Stomach smooth muscle (tissue), 2 donors: ENCODE measurements around the gene ELOB.

Source experiments
- H3K27ac ChIP-seq: one replicate; pipeline ENCODE4 v1.7.0; 2013; ENCODE audit warnings: mild to moderate bottlenecking, low read length, inconsistent platforms
- H3K27me3 ChIP-seq, 2 donors: one replicate each; pipeline ENCODE4 v1.7.0; 2013; ENCODE audit warnings: low read length in 2 of 2; ENCODE audit not compliant: insufficient read depth in 2 of 2, control insufficient read depth in 1 of 2
- H3K36me3 ChIP-seq, 2 donors: one replicate each; pipeline ENCODE4 v1.7.0; 2013; ENCODE audit warnings: low read length in 2 of 2; ENCODE audit not compliant: control insufficient read depth in 2 of 2, insufficient read depth in 2 of 2
- H3K4me1 ChIP-seq: one replicate; pipeline ENCODE4 v1.7.0; 2013; ENCODE audit warnings: low read length; ENCODE audit not compliant: control insufficient read depth, insufficient read depth
- H3K4me3 ChIP-seq, 2 donors: one replicate each; pipeline ENCODE4 v1.7.0; 2013; ENCODE audit warnings: low read length in 2 of 2
- H3K9ac ChIP-seq, 2 donors: one replicate each; pipeline ENCODE4 v1.7.0; 2013; ENCODE audit warnings: low read length in 2 of 2, mild to moderate bottlenecking in 1 of 2
- H3K9me3 ChIP-seq, 2 donors: one replicate each; pipeline ENCODE4 v1.7.0; 2013; ENCODE audit warnings: low read length in 2 of 2; ENCODE audit not compliant: control insufficient read depth in 2 of 2
- donor health status: healthy.
- donor health status: Pancreatic carcinoma.

Gene ELOB

DNA sequence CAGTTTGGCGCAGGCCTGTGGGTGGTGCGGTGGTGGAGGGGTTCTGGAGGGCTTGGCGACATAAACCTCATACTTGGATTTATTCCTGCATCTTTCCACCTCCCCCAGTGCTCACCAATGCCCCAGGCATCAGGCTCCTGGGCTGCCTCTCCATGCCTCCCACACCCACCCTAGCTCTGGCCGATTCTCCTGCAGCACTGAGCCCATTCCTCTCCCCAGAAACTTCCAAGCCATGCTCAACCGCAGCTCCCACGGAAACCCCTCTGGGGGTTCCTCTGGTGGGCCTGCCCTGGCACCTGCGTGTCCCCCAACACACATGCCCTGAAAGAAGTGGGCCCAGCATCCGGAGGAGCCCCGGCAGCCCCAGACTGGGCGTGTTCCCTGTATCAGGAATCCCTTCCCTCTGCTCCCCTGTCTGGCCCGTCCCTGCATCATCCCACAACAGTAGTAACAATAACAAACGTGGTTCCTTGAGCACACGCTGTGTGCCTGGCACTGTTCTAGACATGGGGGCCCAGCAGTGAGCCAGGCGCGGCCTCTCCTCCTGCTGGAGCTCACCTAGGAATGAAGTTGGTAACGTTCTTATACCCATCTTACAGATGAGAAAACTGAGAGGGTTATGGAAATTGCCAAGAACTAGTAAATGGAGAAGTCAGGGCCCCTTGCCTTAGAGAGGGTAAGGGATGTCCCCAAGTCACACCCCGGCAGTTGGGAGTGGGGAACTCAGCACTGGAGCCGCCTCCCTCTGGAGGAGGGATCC, 42.3 kb upstream of the ELOB start:
- Histone ChIP-seq H3K9me3 (no peaks in the 10 kb centered on the region), H3K27ac (no peak overlapping the region), H3K9ac (no peak overlapping the region), H3K27me3 (peaks cover 15 to 16% of the 10 kb centered on the region in 2 donors), H3K36me3 (no peaks in the 10 kb centered on the region), H3K4me3 (no peak overlapping the region), H3K4me1 (no peaks in the 10 kb centered on the region)

DNA sequence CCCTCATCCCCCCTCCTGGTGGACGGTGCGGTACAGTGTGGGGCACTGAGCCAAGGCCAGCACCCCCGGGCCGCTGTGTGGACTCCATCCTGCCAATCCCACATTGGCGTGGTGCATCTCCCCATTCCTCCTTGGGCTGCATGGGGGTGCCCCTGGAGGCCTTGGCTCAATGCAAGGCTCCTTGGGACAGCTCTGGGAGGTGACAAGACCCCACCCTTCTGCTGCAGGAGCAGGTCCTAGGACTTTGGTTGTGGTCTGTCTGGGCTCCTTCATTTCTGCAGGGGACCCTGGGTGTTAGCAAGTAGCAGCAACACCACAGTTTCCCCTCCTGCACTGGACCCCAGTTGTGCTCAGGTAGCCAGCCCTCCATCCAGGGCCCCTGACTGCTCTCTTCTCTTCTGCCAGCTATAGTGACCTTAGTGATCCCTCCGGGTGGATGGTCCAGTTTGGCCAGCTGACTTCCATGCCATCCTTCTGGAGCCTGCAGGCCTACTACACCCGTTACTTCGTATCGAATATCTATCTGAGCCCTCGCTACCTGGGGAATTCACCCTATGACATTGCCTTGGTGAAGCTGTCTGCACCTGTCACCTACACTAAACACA, 41.3 kb upstream of the ELOB start:
- Histone ChIP-seq H3K4me3 (no peak overlapping the region), H3K36me3 (no peaks in the 10 kb centered on the region), H3K27me3 (peaks cover 15 to 16% of the 10 kb centered on the region in 2 donors), H3K9me3 (no peaks in the 10 kb centered on the region), H3K27ac (no peak overlapping the region), H3K9ac (no peak overlapping the region), H3K4me1 (no peaks in the 10 kb centered on the region)

DNA sequence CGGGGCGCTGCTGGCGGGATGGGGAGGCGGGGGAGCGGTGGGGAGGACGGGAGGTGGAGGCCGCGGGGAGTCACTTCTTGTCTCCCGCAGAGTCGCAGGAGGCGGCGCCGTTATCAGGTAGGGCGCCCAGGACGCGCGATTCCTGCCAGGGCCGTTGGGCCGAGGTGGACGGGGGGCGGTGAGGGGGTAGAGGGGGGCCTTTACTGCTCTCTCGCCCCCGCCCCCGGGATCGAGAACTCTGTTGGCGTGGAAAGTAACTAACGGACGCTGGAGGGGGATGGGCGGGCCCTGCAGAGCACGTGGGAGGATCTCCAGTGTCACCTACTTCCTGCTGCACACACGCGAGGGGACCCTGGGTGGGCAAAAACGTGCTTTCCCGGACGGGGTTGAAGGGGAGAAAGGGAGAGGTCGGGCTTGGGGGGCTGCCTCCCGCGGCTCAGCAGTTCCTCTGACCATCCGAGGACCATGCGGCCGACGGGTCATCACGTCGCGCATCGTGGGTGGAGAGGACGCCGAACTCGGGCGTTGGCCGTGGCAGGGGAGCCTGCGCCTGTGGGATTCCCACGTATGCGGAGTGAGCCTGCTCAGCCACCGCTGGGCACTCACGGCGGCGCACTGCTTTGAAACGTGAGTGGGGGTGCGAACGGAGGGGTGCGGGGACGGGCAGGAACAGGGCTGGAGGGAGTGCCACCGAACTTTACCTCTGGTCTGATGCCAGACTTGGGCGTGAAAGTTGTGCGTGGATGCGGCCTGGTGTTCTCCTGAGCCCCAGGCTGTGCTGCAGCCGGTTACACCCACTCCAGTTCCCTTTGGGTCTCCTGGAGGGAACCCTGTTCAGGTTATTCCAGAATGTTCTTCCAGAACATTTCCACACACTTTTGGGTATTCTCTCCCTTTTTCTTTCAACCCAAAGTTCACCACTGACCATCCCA, 40.5 kb upstream of the ELOB start:
- H3K36me3 ChIP-seq = no peaks in the 10 kb centered on the region
- H3K27ac ChIP-seq = no peak overlapping the region
- H3K4me1 ChIP-seq = no peaks in the 10 kb centered on the region
- peaks cover 15 to 16% of the 10 kb centered on the region in 2 donors for H3K27me3 ChIP-seq
- H3K4me3 ChIP-seq = no peak overlapping the region
- H3K9me3 ChIP-seq = no peaks in the 10 kb centered on the region
- no peak overlapping the region for H3K9ac ChIP-seq

DNA sequence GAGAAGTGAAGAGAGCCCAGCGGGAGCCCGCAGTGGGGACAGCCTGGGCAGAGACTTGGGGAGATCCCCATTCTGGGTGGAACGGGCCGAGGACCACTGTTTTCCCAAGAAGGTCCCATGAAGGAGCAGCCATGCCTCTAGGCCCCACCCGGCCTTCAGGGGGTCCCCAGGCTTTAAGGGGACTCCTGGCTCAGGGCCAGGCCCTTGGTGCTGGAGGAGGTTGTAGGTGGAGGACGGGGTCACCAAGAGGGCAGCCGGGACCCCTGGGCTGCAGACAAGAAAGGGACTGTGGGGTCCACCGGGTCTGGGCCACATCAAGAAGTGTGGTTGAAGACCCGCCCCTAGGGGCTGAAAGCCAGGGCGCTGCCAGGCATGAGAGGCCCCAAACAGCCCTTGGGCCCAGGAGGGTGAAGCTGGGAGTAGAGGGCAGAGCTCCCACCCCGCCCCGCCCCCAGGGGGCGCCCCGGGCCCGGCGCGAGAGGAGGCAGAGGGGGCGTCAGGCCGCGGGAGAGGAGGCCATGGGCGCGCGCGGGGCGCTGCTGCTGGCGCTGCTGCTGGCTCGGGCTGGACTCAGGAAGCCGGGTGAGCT, 39.8 kb upstream of the ELOB start, which contains the start of gene PRSS21:
Gene PRSS21 (plus strand): TSS at position 487 of the 589 bp plus-strand sequence. CDS start 32 bp downstream, at position 519.
- no peaks in the 10 kb centered on the region for H3K36me3 ChIP-seq
- no peak within 1 kb of the TSS for H3K9ac ChIP-seq
- H3K4me3 ChIP-seq = no peak within 1 kb of the TSS
- no peaks in the 10 kb centered on the region for H3K4me1 ChIP-seq
- peaks cover 17 to 21% of the 10 kb centered on the region in 2 donors for H3K27me3 ChIP-seq
- no peaks in the 10 kb centered on the region for H3K9me3 ChIP-seq
- no peak within 1 kb of the TSS for H3K27ac ChIP-seq

DNA sequence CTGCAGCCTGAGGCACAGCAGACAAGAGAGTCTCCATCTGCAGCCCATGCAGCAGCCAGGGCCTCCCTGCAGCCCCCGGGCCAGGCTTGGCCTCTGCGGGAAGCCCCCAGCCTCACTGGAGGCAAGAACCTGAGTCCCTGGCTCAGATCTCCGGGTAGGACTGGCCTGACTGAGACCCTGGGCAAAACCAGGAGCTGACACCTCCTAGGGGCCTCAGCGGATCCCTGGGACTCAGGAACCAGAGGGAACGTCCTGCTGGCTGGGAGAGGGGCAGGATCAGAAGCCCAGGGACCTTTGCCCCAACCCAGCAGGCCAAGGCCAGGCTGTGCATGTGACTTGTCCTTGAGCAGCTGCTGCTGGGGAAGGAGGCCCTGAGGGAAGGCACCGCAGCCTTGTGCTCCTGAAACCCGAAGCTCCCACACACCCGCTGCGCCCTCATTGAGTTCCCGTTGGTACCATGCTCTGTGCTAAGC, 38.3 kb upstream of the ELOB start:
- Histone ChIP-seq H3K9ac (no peak overlapping the region), H3K9me3 (no peaks in the 10 kb centered on the region), H3K4me3 (no peak overlapping the region), H3K27ac (no peak overlapping the region), H3K27me3 (peaks cover 20 to 26% of the 10 kb centered on the region in 2 donors), H3K4me1 (no peaks in the 10 kb centered on the region), H3K36me3 (no peaks in the 10 kb centered on the region)

GRCh38 chr16:2814551-2815298, 37.6 kb upstream of the ELOB start:
- no peaks in the 10 kb centered on the region for H3K36me3 ChIP-seq
- no peaks in the 10 kb centered on the region for H3K9me3 ChIP-seq
- H3K4me1 ChIP-seq = no peaks in the 10 kb centered on the region
- H3K27ac ChIP-seq = no peak overlapping the region
- no peak overlapping the region for H3K4me3 ChIP-seq
- H3K27me3 ChIP-seq = peaks cover 20 to 23% of the 10 kb centered on the region in 2 donors
- H3K9ac ChIP-seq = no peak overlapping the region

DNA sequence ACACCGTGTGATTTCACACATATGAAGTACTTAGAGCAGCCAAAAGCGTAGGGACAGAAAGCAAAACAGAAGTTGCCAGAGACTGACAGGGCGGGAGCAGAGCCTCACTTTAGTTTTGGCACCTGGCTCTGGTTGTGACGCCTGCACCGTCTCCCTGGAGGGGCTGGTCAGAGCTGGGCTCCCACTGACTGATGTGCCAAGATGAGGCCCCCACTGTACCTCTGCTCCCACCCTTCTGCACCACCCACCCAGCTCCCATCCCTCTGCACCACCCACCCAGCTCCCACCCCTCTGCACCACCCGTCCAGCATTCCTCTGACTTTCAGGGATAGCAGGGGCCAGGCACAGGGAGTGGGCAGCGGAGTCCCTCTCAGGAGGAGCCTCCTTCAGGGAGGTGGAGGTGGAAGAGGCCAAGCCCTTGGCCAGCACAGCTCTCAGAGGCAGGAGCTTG, 36.7 kb upstream of the ELOB start:
- Histone ChIP-seq H3K36me3 (no peaks in the 10 kb centered on the region), H3K27me3 (peaks cover 16 to 18% of the 10 kb centered on the region in 2 donors)

GRCh38 chr16:2811703-2812471, 34.8 kb upstream of the ELOB start:
- no peak overlapping the region for H3K9ac ChIP-seq
- H3K4me3 ChIP-seq = no peak overlapping the region
- H3K36me3 ChIP-seq = no peaks in the 10 kb centered on the region
- H3K27ac ChIP-seq = no peak overlapping the region
- H3K9me3 ChIP-seq = no peaks in the 10 kb centered on the region
- H3K4me1 ChIP-seq = no peaks in the 10 kb centered on the region
- H3K27me3 ChIP-seq = peaks cover 17 to 19% of the 10 kb centered on the region in 2 donors

More for the DNA sequence above, 36.7 kb upstream of the ELOB start:
- no peaks in the 10 kb centered on the region for H3K9me3 ChIP-seq
- H3K4me1 ChIP-seq = no peaks in the 10 kb centered on the region
- no peak overlapping the region for H3K27ac ChIP-seq
- no peak overlapping the region for H3K9ac ChIP-seq
- H3K4me3 ChIP-seq = no peak overlapping the region

- Histone ChIP-seq H3K36me3 (no peaks in the 10 kb centered on the region), H3K27ac (no peak overlapping the region), H3K27me3 (peaks cover 15 to 19% of the 10 kb centered on the region in 2 donors), H3K4me1 (no peaks in the 10 kb centered on the region), H3K9me3 (no peaks in the 10 kb centered on the region), H3K9ac (no peak overlapping the region), H3K4me3 (no peak overlapping the region)
Measured at GRCh38 chr16:2810651-2811050, 33.6 kb upstream of the ELOB start.
